Measurements from ENCODE around the gene TEAD1. TPM values are rescaled to one million over a fixed set of nuclear protein-coding genes. Genes with fewer than 3 reads are reported as not detected.

The TEAD1 gene
- total RNA-seq, 6 experiments from 2014 or later = 28.3 to 41.5 (median 32.2) TPM

DNA sequence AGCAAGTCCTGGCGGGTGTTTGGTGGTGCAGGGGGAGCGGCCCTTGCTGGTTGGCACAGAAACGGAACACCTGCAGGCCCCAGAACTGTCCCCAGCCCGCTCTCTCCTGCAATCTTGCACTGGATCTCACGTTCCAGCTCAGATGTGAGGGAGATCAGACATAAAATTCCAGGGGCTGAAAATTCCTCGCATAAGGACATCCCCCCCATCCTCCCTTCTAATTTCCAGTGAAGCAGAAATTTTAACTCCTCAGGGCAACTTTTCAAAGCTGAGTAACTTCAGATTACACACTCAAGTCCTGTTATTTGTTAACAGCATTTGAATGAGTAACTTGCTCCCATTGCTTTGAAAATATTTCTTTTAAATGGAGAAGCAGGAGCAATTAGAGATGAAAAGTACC, 294.6 kb downstream of the TEAD1 start:
- intact Hi-C loops (cut with DNase I) = loop anchor here in 1 of 2 donors (10.0 kb wide), 1 partner anchor 186 kb away; no protein-coding TSS in a partner anchor
- WGBS (ENCODE audit: insufficient coverage, low coverage, low lambda C conversion rate, missing lambda C conversion rate) = no CpG with 5 or more reads among the region's 6 CpGs

DNA sequence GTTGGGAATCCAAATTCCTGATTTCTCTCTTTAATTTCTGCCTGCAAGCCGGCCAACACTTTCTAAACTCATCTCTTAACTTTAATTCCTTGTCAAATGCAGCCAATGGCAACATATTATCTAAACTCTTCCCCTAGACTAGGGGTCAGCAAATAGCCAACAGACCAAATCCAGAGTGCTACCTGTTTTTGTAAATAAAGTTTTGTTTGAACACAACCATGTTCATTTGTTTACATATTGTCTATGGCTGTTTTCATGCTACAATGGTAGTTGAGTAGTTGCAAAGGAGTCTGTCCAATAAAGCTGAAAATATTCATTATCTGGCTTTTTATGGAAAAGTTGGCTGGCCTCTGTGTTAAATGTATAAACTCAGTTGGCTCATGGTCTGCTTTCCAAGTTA, 297.7 kb downstream of the TEAD1 start:
- intact Hi-C loops (cut with DNase I) = no loop called here
- TF ChIP-seq, protein P1, sequence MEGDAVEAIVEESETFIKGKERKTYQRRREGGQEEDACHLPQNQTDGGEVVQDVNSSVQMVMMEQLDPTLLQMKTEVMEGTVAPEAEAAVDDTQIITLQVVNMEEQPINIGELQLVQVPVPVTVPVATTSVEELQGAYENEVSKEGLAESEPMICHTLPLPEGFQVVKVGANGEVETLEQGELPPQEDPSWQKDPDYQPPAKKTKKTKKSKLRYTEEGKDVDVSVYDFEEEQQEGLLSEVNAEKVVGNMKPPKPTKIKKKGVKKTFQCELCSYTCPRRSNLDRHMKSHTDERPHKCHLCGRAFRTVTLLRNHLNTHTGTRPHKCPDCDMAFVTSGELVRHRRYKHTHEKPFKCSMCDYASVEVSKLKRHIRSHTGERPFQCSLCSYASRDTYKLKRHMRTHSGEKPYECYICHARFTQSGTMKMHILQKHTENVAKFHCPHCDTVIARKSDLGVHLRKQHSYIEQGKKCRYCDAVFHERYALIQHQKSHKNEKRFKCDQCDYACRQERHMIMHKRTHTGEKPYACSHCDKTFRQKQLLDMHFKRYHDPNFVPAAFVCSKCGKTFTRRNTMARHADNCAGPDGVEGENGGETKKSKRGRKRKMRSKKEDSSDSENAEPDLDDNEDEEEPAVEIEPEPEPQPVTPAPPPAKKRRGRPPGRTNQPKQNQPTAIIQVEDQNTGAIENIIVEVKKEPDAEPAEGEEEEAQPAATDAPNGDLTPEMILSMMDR (IDR thresholded peaks at IDR 0.05) = no peak
- TF ChIP-seq POLR2A (IDR thresholded peaks at IDR 0.05) = no peak
- WGBS (ENCODE audit: insufficient coverage, low coverage, low lambda C conversion rate, missing lambda C conversion rate) = 56% methylated on average over 1 of the region's 1 CpG

More for the DNA sequence above, 294.6 kb downstream of the TEAD1 start:
- no peaks in the 10 kb centered on the region for H3K27me3 ChIP-seq
- H3K36me3 ChIP-seq = no peaks in the 10 kb centered on the region
- no peaks in the 10 kb centered on the region for H3K4me1 ChIP-seq
- no peak overlapping the region for H3K27ac ChIP-seq
- no peaks in the 10 kb centered on the region for H3K9me3 ChIP-seq
- H3K4me3 ChIP-seq = no peak overlapping the region
- ATAC-seq = no peak
- no peak for TF ChIP-seq POLR2A (IDR thresholded peaks at IDR 0.05)
- TF ChIP-seq, protein P1 (IDR thresholded peaks at IDR 0.05) = no peak
- no peak for DNase-seq

DNA sequence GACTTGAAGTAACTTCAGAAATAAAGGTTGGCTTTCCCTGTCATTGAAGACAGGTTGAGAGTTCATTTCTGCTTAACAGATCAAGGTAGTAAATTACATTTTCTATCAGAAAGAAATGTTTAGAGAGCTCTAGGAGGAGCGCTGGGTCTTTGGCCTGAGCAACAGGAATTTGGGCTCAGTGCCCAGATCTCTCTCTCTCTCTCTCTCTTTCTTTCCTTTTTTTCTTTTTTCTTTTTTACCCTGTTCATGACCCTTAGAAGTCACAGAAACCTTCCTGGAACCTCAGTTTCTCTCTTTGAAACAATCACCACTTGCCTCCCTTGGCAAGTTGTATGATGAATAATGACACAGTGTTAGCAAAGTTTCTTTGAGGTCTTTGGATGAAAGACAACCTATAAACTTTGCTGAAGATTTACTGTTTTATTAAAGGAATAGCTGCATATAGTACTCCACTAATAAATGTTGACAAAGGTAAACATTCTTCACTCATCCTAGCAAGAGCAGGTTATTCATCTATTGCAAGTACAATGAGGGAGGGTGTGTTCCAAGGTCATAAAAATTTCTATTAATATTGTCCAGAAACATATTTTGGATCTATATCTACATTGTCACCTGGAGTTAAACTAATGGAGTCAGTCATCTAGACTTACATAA, 299.4 kb downstream of the TEAD1 start:
- no peak for TF ChIP-seq POLR2A (IDR thresholded peaks at IDR 0.05)
- DNase-seq (no peak), ATAC-seq (no peak)
- intact Hi-C loops (cut with DNase I) = no loop called here
- H3K9me3 ChIP-seq = no peaks in the 10 kb centered on the region
- H3K27me3 ChIP-seq = no peaks in the 10 kb centered on the region
- H3K4me3 ChIP-seq = no peak overlapping the region
- H3K4me1 ChIP-seq = no peaks in the 10 kb centered on the region
- 60% methylated on average over 1 of the region's 1 CpG for WGBS (ENCODE audit: insufficient coverage, low coverage, low lambda C conversion rate, missing lambda C conversion rate)
- no peak overlapping the region for H3K27ac ChIP-seq
- H3K36me3 ChIP-seq = no peaks in the 10 kb centered on the region

More for the DNA sequence above, 297.7 kb downstream of the TEAD1 start:
- no peaks in the 10 kb centered on the region for H3K27me3 ChIP-seq
- no peaks in the 10 kb centered on the region for H3K36me3 ChIP-seq
- no peak overlapping the region for H3K27ac ChIP-seq
- ATAC-seq = no peak
- no peaks in the 10 kb centered on the region for H3K4me1 ChIP-seq
- no peaks in the 10 kb centered on the region for H3K9me3 ChIP-seq
- no peak overlapping the region for H3K4me3 ChIP-seq
- no peak for DNase-seq

DNA sequence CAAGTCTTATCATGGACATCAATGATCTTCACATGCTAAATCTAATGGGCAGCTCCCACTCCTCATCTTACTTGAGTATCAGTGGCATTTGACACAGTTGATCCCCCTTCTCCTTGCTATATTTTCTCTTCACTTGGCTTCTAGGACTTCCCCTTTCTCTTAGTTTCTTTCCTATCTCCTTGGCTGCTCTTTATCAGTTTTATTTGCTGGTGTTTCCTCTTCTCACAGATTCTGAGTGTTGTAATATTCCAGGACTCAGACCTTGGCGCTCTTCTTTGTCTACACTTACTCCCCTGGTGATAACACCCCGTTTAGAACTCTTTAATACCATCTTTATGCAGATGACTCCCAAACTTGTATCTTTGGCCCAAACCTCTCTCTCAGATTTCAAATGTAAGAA, 301.0 kb downstream of the TEAD1 start:
- DNase-seq = no peak
- no peak for ATAC-seq
- Histone ChIP-seq H3K36me3 (no peaks in the 10 kb centered on the region), H3K4me1 (no peaks in the 10 kb centered on the region), H3K4me3 (no peak overlapping the region), H3K27ac (no peak overlapping the region), H3K27me3 (no peaks in the 10 kb centered on the region), H3K9me3 (no peaks in the 10 kb centered on the region)
- TF ChIP-seq POLR2A (IDR thresholded peaks at IDR 0.05) = no peak
- TF ChIP-seq, protein P1 (IDR thresholded peaks at IDR 0.05) = no peak
- 61% methylated on average over 2 of the region's 2 CpGs for WGBS (ENCODE audit: insufficient coverage, low coverage, low lambda C conversion rate, missing lambda C conversion rate)
- intact Hi-C loops (cut with DNase I) = no loop called here

DNA sequence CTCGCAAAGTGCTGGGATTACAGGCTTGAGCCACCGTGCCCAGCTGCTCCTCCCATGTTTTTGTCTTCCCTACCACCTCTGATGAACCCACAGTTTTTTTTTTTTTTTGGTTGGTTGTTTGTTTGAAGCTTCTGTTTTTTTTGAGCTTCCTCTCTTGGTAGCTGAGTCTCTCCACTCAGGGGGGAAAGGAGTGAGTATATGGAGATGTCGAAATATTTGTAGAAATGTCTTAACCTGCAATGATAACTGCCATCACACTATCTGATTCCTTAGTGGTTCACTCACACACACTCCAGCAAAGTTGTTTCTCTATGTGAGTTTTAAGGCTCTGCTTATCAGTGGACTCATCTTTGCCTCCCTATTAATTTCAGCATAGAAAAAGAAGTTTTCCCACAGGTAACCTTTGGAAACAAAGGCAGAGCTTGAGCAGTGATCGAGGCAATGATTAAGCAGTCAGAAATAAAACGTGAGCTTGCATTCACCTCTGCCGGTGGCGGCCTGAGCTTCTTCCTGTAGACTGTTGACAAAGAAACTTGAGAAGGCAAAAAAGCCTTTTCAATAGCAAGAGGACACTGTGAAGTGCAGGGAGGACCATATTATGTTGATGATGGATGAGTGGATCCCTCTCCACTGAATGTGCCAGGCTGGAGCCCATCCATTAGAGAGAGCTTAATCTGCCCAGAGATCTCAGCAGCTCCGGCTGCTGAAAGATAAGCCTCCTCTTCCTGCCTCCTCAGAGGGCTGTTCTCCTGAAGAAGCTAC, 305.9 kb downstream of the TEAD1 start:
- ATAC-seq = no peak
- 30% methylated on average over 7 of the region's 8 CpGs for WGBS (ENCODE audit: insufficient coverage, low coverage, low lambda C conversion rate, missing lambda C conversion rate)
- intact Hi-C loops (cut with DNase I) = no loop called here

More for the DNA sequence above, 305.9 kb downstream of the TEAD1 start:
- DNase-seq = no peak
- Histone ChIP-seq H3K9me3 (no peaks in the 10 kb centered on the region), H3K27me3 (no peaks in the 10 kb centered on the region), H3K36me3 (no peaks in the 10 kb centered on the region), H3K4me1 (no peaks in the 10 kb centered on the region), H3K27ac (no peak overlapping the region), H3K4me3 (no peak overlapping the region)
- TF ChIP-seq, protein P1 (IDR thresholded peaks at IDR 0.05) = no peak
- TF ChIP-seq POLR2A (IDR thresholded peaks at IDR 0.05) = no peak
